Hepatocyte (in vitro differentiated cells): Measurements from ENCODE around the gene MTCH1. TPM values are rescaled to one million over a fixed set of nuclear protein-coding genes. Genes with fewer than 3 reads are reported as not detected.

Experiments used
- DNase-seq: peaks from one replicate; pipeline ENCODE4 v3.0.0-alpha.2; 2016; ENCODE audit warnings: low spot score
- H2AFZ ChIP-seq: fragments of 200-600 bp; sonication (generic); 2 replicates; pipeline ENCODE4 v1.6.0; 2016; ENCODE audit warnings: antibody characterized with exemption, mild to moderate bottlenecking
- H3K27ac ChIP-seq: fragments of 200-600 bp; sonication (generic); 2 replicates; pipeline ENCODE4 v1.5.1; 2016; ENCODE audit warnings: mild to moderate bottlenecking
- H3K27me3 ChIP-seq: fragments of 200-600 bp; sonication (generic); 2 replicates; pipeline ENCODE4 v1.6.1; 2016
- H3K36me3 ChIP-seq: fragments of 200-600 bp; sonication (generic); replicated peaks from 2 replicates; pipeline ENCODE4 v1.5.1; 2016; ENCODE audit warnings: low read depth; ENCODE audit not compliant: insufficient read depth
- H3K4me1 ChIP-seq: fragments of 200-600 bp; sonication (generic); 2 replicates; pipeline ENCODE4 v1.5.1; 2016; ENCODE audit warnings: mild to moderate bottlenecking, moderate library complexity; ENCODE audit not compliant: insufficient read depth
- H3K4me2 ChIP-seq: fragments of 200-600 bp; sonication (generic); 2 replicates; pipeline ENCODE4 v1.6.0; 2016
- H3K4me3 ChIP-seq: fragments of 200-600 bp; sonication (generic); 2 replicates; pipeline ENCODE4 v1.5.1; 2016; ENCODE audit warnings: mild to moderate bottlenecking
- H3K79me2 ChIP-seq: fragments of 200-600 bp; sonication (generic); 2 replicates; pipeline ENCODE4 v1.6.0; 2017; ENCODE audit warnings: mild to moderate bottlenecking
- H3K9me2 ChIP-seq: fragments of 200-600 bp; sonication (generic); replicated peaks from 2 replicates; pipeline ENCODE4 v1.6.0; 2017; ENCODE audit warnings: mild to moderate bottlenecking; ENCODE audit not compliant: insufficient read depth
- H3K9me3 ChIP-seq: fragments of 200-600 bp; sonication (generic); 2 replicates; pipeline ENCODE4 v1.5.1; 2016; ENCODE audit warnings: low read depth, mild to moderate bottlenecking
- H4K20me1 ChIP-seq: fragments of 200-600 bp; sonication (generic); 2 replicates; pipeline ENCODE4 v1.6.0; 2016; ENCODE audit warnings: mild to moderate bottlenecking; ENCODE audit not compliant: insufficient read depth, poor library complexity, severe bottlenecking
- EZH2 ChIP-seq: fragments of 200-600 bp; sonication (generic); IDR thresholded peaks from 2 replicates; pipeline ENCODE4 v1.6.1; 2016; ENCODE audit warnings: antibody characterized with exemption, mild to moderate bottlenecking, borderline replicate concordance
- EZH2phosphoT487 ChIP-seq: fragments of 200-600 bp; sonication (generic); IDR thresholded peaks from one replicate; pipeline ENCODE4 v1.6.1; 2018; ENCODE audit warnings: antibody characterized with exemption, mild to moderate bottlenecking, low read depth, moderate library complexity; ENCODE audit not compliant: unreplicated experiment, severe bottlenecking
- WGBS: methylation state at CpG from one replicate; pipeline ENCODE4 v1.1.6; 2016; ENCODE audit warnings: low lambda C conversion rate; ENCODE audit errors: missing lambda C conversion rate; 5-methylcytosine and 5-hydroxymethylcytosine counted together
- polyA plus RNA-seq: library from polyadenylated mRNA; unstranded; fragments of >200 nt; fragmentation: Nextera tagmentation; extraction: Ambion mirVana; gene quantifications from 2 replicates; pipeline ENCODE4 v1.2.1, GENCODE V29; 2016
- total RNA-seq: library from RNA; depleted of rRNA; stranded (reverse); fragments of >200 nt; gene quantifications from 2 replicates; pipeline ENCODE4 v1.2.3, GENCODE V29; 2014
- TF ChIP-seq, protein P1 (sequence below): fragments of 200-600 bp; sonication (generic); IDR thresholded peaks from 2 replicates; pipeline ENCODE4 v1.5.1; 2016; ENCODE audit warnings: antibody characterized with exemption, mild to moderate bottlenecking; ENCODE audit not compliant: poor library complexity

MTCH1 gene
- total and polyA plus RNA-seq, 2 experiments from 2014 or later: 203 to 395 TPM

- Histone ChIP-seq H3K79me2 (no peaks in the 10 kb centered on the region), H3K27me3 (no peaks in the 10 kb centered on the region), H3K27ac (no peak overlapping the region), H3K4me2 (no peak overlapping the region), H3K4me1 (no peaks in the 10 kb centered on the region), H4K20me1 (no peaks in the 10 kb centered on the region), H3K4me3 (no peak overlapping the region), H3K36me3 (no peaks in the 10 kb centered on the region), H3K9me2 (no peaks in the 10 kb centered on the region), H2AFZ (no peak overlapping the region), H3K9me3 (no peaks in the 10 kb centered on the region)
- DNase-seq: no peak
- TF ChIP-seq EZH2phosphoT487 (no peak), EZH2 (no peak)
- TF ChIP-seq, protein P1, sequence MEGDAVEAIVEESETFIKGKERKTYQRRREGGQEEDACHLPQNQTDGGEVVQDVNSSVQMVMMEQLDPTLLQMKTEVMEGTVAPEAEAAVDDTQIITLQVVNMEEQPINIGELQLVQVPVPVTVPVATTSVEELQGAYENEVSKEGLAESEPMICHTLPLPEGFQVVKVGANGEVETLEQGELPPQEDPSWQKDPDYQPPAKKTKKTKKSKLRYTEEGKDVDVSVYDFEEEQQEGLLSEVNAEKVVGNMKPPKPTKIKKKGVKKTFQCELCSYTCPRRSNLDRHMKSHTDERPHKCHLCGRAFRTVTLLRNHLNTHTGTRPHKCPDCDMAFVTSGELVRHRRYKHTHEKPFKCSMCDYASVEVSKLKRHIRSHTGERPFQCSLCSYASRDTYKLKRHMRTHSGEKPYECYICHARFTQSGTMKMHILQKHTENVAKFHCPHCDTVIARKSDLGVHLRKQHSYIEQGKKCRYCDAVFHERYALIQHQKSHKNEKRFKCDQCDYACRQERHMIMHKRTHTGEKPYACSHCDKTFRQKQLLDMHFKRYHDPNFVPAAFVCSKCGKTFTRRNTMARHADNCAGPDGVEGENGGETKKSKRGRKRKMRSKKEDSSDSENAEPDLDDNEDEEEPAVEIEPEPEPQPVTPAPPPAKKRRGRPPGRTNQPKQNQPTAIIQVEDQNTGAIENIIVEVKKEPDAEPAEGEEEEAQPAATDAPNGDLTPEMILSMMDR: no peak
- 91% methylated on average over 3 of the region's 3 CpGs for WGBS
These were observed 18.7 kb downstream of the MTCH1 start for GRCh38 chr6:36967301-36967700.

DNA sequence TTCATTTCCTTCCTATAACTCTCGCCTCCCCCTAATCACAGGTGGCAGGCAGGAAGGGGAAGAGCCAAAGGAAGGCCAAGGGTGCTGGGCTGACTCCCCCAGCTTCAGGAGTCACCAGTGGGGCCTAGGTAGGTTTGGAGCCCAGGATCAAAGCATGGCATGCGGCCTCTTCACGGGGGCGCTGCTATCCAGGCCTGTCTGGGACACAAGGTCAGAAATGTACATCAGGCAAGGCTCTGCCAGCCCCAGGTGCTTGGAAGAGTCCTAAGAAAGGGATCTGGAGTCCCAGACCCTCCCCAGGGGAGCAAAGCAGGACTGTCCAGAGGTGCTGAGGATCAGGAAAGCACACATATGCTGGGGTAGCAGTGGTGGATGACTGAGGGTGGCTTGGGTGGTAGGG, 21.1 kb downstream of the MTCH1 start:
- DNase-seq: no peak
- Histone ChIP-seq H3K4me3 (no peak overlapping the region), H3K27ac (no peak overlapping the region), H3K4me2 (no peak overlapping the region), H2AFZ (no peak overlapping the region), H3K79me2 (no peaks in the 10 kb centered on the region), H3K36me3 (no peaks in the 10 kb centered on the region), H3K4me1 (peaks cover 8% of the 10 kb centered on the region), H3K9me3 (no peaks in the 10 kb centered on the region), H3K27me3 (no peaks in the 10 kb centered on the region), H3K9me2 (no peaks in the 10 kb centered on the region), H4K20me1 (no peaks in the 10 kb centered on the region)
- no peak for TF ChIP-seq EZH2phosphoT487
- TF ChIP-seq, protein P1: no peak
- no peak for TF ChIP-seq EZH2
- 83% methylated on average over 4 of the region's 4 CpGs for WGBS

GRCh38 chr6:36964349-36964748, 21.6 kb downstream of the MTCH1 start:
- WGBS: 79% methylated on average over 6 of the region's 6 CpGs
- H3K9me2 ChIP-seq: no peaks in the 10 kb centered on the region
- H4K20me1 ChIP-seq: no peaks in the 10 kb centered on the region
- H3K4me3 ChIP-seq: no peak overlapping the region
- peaks cover 10% of the 10 kb centered on the region for H3K4me1 ChIP-seq
- H3K27ac ChIP-seq: no peak overlapping the region
- no peaks in the 10 kb centered on the region for H3K9me3 ChIP-seq
- no peaks in the 10 kb centered on the region for H3K27me3 ChIP-seq
- DNase-seq: no peak
- H3K4me2 ChIP-seq: no peak overlapping the region
- no peak overlapping the region for H2AFZ ChIP-seq
- H3K79me2 ChIP-seq: no peaks in the 10 kb centered on the region
- TF ChIP-seq, protein P1: no peak
- no peak for TF ChIP-seq EZH2phosphoT487
- TF ChIP-seq EZH2: no peak
- no peaks in the 10 kb centered on the region for H3K36me3 ChIP-seq
